A673 (cell line): Measurements from ENCODE around the gene URI1. TPM values are rescaled to one million over a fixed set of nuclear protein-coding genes. Genes with fewer than 3 reads are reported as not detected.

Experiments
- BruUV-seq: library from RNA; stranded (reverse); fragments of 400-500 nt; replicated peaks from 2 replicates; lab custom pipeline; 2021; lab: Mats Ljungman, UMichigan
- CTCF ChIA-PET: fragments of 300-600 bp; sonication (Branson Sonifier 250); formaldehyde crosslinking; loops from one replicate; lab custom pipeline; 2022; ENCODE audit warnings: antibody characterized with exemption; lab: Charles Lee
- POLR2A ChIA-PET: fragments of 300-600 bp; sonication (Branson Sonifier 250); formaldehyde crosslinking; loops from one replicate; lab custom pipeline; 2022; ENCODE audit warnings: antibody characterized with exemption; ENCODE audit not compliant: low non-redundant PET; lab: Charles Lee
- DNase-seq: peaks from one replicate; pipeline ENCODE4 v3.0.0-alpha.2; 2015; ENCODE audit warnings: low spot score
- H3K27ac ChIP-seq: fragments of 200-600 bp; sonication (generic); 2 replicates; pipeline ENCODE4 v1.5.1; 2016; ENCODE audit warnings: mixed run types, low read depth, mild to moderate bottlenecking, mixed read lengths, antibody characterized with exemption, low read length; ENCODE audit not compliant: poor library complexity, severe bottlenecking
- H3K27me3 ChIP-seq: fragments of 200-600 bp; sonication (generic); replicated peaks from 2 replicates; pipeline ENCODE4 v1.6.1; 2017; ENCODE audit warnings: mixed run types, low read depth, mild to moderate bottlenecking, mixed read lengths, antibody characterized with exemption, low read length; ENCODE audit not compliant: insufficient read depth, poor library complexity
- H3K36me3 ChIP-seq: fragments of 200-600 bp; sonication (generic); 2 replicates; pipeline ENCODE4 v1.6.1; 2016; ENCODE audit warnings: mixed run types, mild to moderate bottlenecking, mixed read lengths, antibody characterized with exemption, low read length; ENCODE audit not compliant: insufficient read depth, poor library complexity, severe bottlenecking
- H3K4me1 ChIP-seq: fragments of 200-600 bp; sonication (generic); 2 replicates; pipeline ENCODE4 v1.6.1; 2017; ENCODE audit warnings: mixed run types, mild to moderate bottlenecking, mixed read lengths, antibody characterized with exemption, low read length; ENCODE audit not compliant: insufficient read depth, poor library complexity, severe bottlenecking
- H3K4me3 ChIP-seq: fragments of 200-600 bp; sonication (generic); 2 replicates; pipeline ENCODE4 v1.5.1; 2016; ENCODE audit warnings: low read depth, mixed run types, mild to moderate bottlenecking, mixed read lengths, low read length; ENCODE audit not compliant: poor library complexity, severe bottlenecking
- H3K9me3 ChIP-seq: fragments of 200-600 bp; sonication (generic); 2 replicates; pipeline ENCODE4 v1.6.1; 2016; ENCODE audit warnings: mixed run types, low read depth, mild to moderate bottlenecking, mixed read lengths, antibody characterized with exemption, low read length; ENCODE audit not compliant: poor library complexity, severe bottlenecking
- CTCF ChIP-seq: fragments of 300-800, 200-600 bp; sonication (generic); conservative IDR thresholded peaks from 2 replicates; pipeline ENCODE4 v1.5.1; 2017; ENCODE audit warnings: low read depth, mild to moderate bottlenecking, antibody characterized with exemption, low read length, moderate library complexity, mixed read lengths
- EZH2 ChIP-seq: fragments of 200-600 bp; sonication (generic); IDR thresholded peaks from 2 replicates; pipeline ENCODE4 v1.6.1; 2017; ENCODE audit warnings: borderline replicate concordance, low read depth, mild to moderate bottlenecking, mixed read lengths, antibody characterized with exemption, low read length; ENCODE audit not compliant: poor library complexity, severe bottlenecking
- intact Hi-C: fragments of 100-400 bp; cut with micrococcal nuclease; formaldehyde crosslinking; loops from one replicate; pipeline ENCODE4 v1.10.0; 2022; ENCODE audit not compliant: unreplicated experiment
- total RNA-seq: library from RNA; stranded (reverse); gene quantifications from 2 replicates; pipeline ENCODE4 v1.2.3, GENCODE V29; 2021

URI1 gene
- total RNA-seq, 1 experiment from 2014 or later: 93.0 TPM

GRCh38 chr19:30062065-30062906 lies 120.2 kb downstream of the URI1 start:
- H3K4me3 ChIP-seq: no peak overlapping the region
- no peak overlapping the region for H3K27ac ChIP-seq
- H3K36me3 ChIP-seq: no peaks in the 10 kb centered on the region
- ChIA-PET CTCF (no interaction called here), POLR2A (interaction anchor here (0.6 kb wide), 1 partner anchor 121 kb away, joined by 11 read pairs; no protein-coding TSS in a partner anchor)
- TF ChIP-seq CTCF (no peak), EZH2 (no peak)
- H3K4me1 ChIP-seq: no peaks in the 10 kb centered on the region
- DNase-seq: no peak
- H3K9me3 ChIP-seq: no peaks in the 10 kb centered on the region
- no TSS peak for BruUV-seq
- no peaks in the 10 kb centered on the region for H3K27me3 ChIP-seq
- intact Hi-C loops: no loop called here

- no TSS peak for BruUV-seq
- H3K9me3 ChIP-seq: no peaks in the 10 kb centered on the region
Observed at GRCh38 chr19:30062907-30063649, 121.0 kb downstream of the URI1 start.

More at GRCh38 chr19:30062907-30063649, 121.0 kb downstream of the URI1 start:
- DNase-seq: no peak
- ChIA-PET CTCF (no interaction called here), POLR2A (no interaction called here)
- H3K27ac ChIP-seq: no peak overlapping the region
- no peaks in the 10 kb centered on the region for H3K36me3 ChIP-seq
- H3K4me3 ChIP-seq: no peak overlapping the region
- no peak for TF ChIP-seq CTCF
- no peak for TF ChIP-seq EZH2
- no peaks in the 10 kb centered on the region for H3K4me1 ChIP-seq
- no peaks in the 10 kb centered on the region for H3K27me3 ChIP-seq
- intact Hi-C loops: no loop called here
